A549 (cell line): ENCODE data around the gene DUSP1.

ENCODE experiments used
- BCL3 ChIP-seq: fragments of >200 bp; sonication (Bioruptor Twin); formaldehyde crosslinking; IDR thresholded peaks from 3 replicates; pipeline ENCODE4 v1.6.1; 2016
- BHLHE40 ChIP-seq: IDR thresholded peaks from 2 replicates; pipeline ENCODE4 v1.6.1; 2012; ENCODE audit warnings: low read depth, low read length, inconsistent platforms
- HMGXB4 ChIP-seq: fragments of 250-450 bp; sonication (Bioruptor Pico); IDR thresholded peaks from 2 replicates; pipeline ENCODE4 v1.5.0; 2021; ENCODE audit warnings: mild to moderate bottlenecking, moderate library complexity, borderline replicate concordance
- JUN ChIP-seq, 2 experiments: fragments of >200 bp; sonication (Bioruptor Twin); formaldehyde crosslinking; IDR thresholded peaks; 2 replicates in 1 of 2; 3 replicates in 1 of 2; pipeline ENCODE4 v1.6.1; 2016 to 2017
- KDM5A ChIP-seq: fragments of 200-600 bp; sonication (generic); IDR thresholded peaks from 2 replicates; pipeline ENCODE4 v1.6.1; 2016; ENCODE audit warnings: antibody characterized with exemption, mild to moderate bottlenecking
- MAFK ChIP-seq: fragments of 450-650 bp; IDR thresholded peaks from 2 replicates; pipeline ENCODE4 v1.6.1; 2014; ENCODE audit not compliant: partially characterized antibody
- MYC ChIP-seq: IDR thresholded peaks from 2 replicates; pipeline ENCODE4 v1.6.1; 2012; ENCODE audit warnings: mild to moderate bottlenecking, inconsistent platforms, low read length, improper control_type of control experiment, borderline replicate concordance
- NFE2L2 ChIP-seq: fragments of 150-350 bp; conservative IDR thresholded peaks from 2 replicates; pipeline ENCODE4 v1.6.1; 2014; ENCODE audit warnings: low read length
- PHF8 ChIP-seq: fragments of 200-600 bp; sonication (generic); IDR thresholded peaks from 2 replicates; pipeline ENCODE4 v1.6.1; 2016; ENCODE audit warnings: low read depth, mild to moderate bottlenecking, antibody characterized with exemption, moderate library complexity, borderline replicate concordance
- POLR2A ChIP-seq: IDR thresholded peaks from 2 replicates; pipeline ENCODE4 v1.6.1; 2012; ENCODE audit warnings: mild to moderate bottlenecking, low read length
- SMC3 ChIP-seq: fragments of >200 bp; sonication (Bioruptor Twin); formaldehyde crosslinking; IDR thresholded peaks from 3 replicates; pipeline ENCODE4 v1.6.1; 2018; ENCODE audit warnings: inconsistent platforms
- TP53 ChIP-seq: fragments of 250-450 bp; sonication (Bioruptor Pico); IDR thresholded peaks from 2 replicates; pipeline ENCODE4 v1.5.0; 2021; ENCODE audit warnings: mild to moderate bottlenecking, moderate library complexity
- TF ChIP-seq, protein P1 (sequence below): fragments of >200 bp; sonication (Bioruptor Twin); formaldehyde crosslinking; IDR thresholded peaks from 3 replicates; pipeline ENCODE4 v1.5.1; 2016

- TF ChIP-seq NFE2L2 = no peak
- no peak for TF ChIP-seq TP53 (CRISPR knock-in tag)
- no peak for TF ChIP-seq PHF8
- no peak for TF ChIP-seq BHLHE40
- no peak for TF ChIP-seq MYC
- no peak for TF ChIP-seq KDM5A
- TF ChIP-seq, protein P1, sequence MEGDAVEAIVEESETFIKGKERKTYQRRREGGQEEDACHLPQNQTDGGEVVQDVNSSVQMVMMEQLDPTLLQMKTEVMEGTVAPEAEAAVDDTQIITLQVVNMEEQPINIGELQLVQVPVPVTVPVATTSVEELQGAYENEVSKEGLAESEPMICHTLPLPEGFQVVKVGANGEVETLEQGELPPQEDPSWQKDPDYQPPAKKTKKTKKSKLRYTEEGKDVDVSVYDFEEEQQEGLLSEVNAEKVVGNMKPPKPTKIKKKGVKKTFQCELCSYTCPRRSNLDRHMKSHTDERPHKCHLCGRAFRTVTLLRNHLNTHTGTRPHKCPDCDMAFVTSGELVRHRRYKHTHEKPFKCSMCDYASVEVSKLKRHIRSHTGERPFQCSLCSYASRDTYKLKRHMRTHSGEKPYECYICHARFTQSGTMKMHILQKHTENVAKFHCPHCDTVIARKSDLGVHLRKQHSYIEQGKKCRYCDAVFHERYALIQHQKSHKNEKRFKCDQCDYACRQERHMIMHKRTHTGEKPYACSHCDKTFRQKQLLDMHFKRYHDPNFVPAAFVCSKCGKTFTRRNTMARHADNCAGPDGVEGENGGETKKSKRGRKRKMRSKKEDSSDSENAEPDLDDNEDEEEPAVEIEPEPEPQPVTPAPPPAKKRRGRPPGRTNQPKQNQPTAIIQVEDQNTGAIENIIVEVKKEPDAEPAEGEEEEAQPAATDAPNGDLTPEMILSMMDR = no peak
- no peak for TF ChIP-seq MAFK
- TF ChIP-seq HMGXB4 (CRISPR knock-in tag) = no peak
- TF ChIP-seq BCL3 = no peak
- no peak for TF ChIP-seq POLR2A
- TF ChIP-seq JUN (IDR thresholded peaks at IDR 0.05) = no peak
- no peak for TF ChIP-seq SMC3
Measured at GRCh38 chr5:172720655-172721054, 50.3 kb downstream of the DUSP1 start.
